NB4 (cell line): ENCODE measurements around the gene DLG2.

ENCODE experiments used
- DNase-seq: peaks from one replicate; pipeline ENCODE4 v3.0.0; 2010; ENCODE audit warnings: low read depth
- H3K4me3 ChIP-seq: one replicate; pipeline ENCODE4 v1.5.1; 2011; ENCODE audit warnings: mild to moderate bottlenecking, low read depth, low read length, moderate library complexity
- CTCF ChIP-seq: IDR thresholded peaks from one replicate; pipeline ENCODE4 v1.5.1; 2012; ENCODE audit warnings: low read depth, low read length
- MAX ChIP-seq: IDR thresholded peaks from 2 replicates; pipeline ENCODE4 v1.6.1; 2011; ENCODE audit warnings: low read depth, low read length
- MYC ChIP-seq: IDR thresholded peaks from 2 replicates; pipeline ENCODE4 v1.6.1; 2011; ENCODE audit warnings: low read depth, low read length
- POLR2A ChIP-seq: IDR thresholded peaks from 2 replicates; pipeline ENCODE4 v1.6.1; 2011; ENCODE audit warnings: mild to moderate bottlenecking; ENCODE audit not compliant: insufficient read length; ENCODE audit errors: extremely low read depth

Gene DLG2

GRCh38 chr11:83723999-83724398 lies 1903.1 kb downstream of the DLG2 start:
- peak overlapping the region; percentile 39 for H3K4me3 ChIP-seq
- peak; percentile 70 for DNase-seq
- TF ChIP-seq CTCF = peak; percentile 40
- TF ChIP-seq POLR2A = no peak

GRCh38 chr11:83722392-83723119 lies 1904.6 kb downstream of the DLG2 start:
- TF ChIP-seq MAX (no peak), POLR2A (no peak), MYC (no peak), CTCF (no peak)
- H3K4me3 ChIP-seq = no peak overlapping the region
- no peak for DNase-seq

- no peak for TF ChIP-seq MAX
- no peak for TF ChIP-seq POLR2A
- no peak for TF ChIP-seq CTCF
- no peak for TF ChIP-seq MYC
- DNase-seq = no peak
- H3K4me3 ChIP-seq = no peak overlapping the region
These were observed 1905.9 kb downstream of the DLG2 start for GRCh38 chr11:83721263-83721662.

- H3K4me3 ChIP-seq = no peak overlapping the region
- TF ChIP-seq CTCF (no peak), MYC (no peak), MAX (no peak), POLR2A (no peak)
- no peak for DNase-seq
These were observed 1906.5 kb downstream of the DLG2 start for GRCh38 chr11:83720675-83721074.

- no peak for TF ChIP-seq MYC
- no peak overlapping the region for H3K4me3 ChIP-seq
- peak; percentile 32 for DNase-seq
These were observed 1909.6 kb downstream of the DLG2 start for GRCh38 chr11:83717537-83717936.

- TF ChIP-seq MYC (no peak), POLR2A (no peak), CTCF (no peak), MAX (no peak)
- DNase-seq = no peak
These were observed 1911.1 kb downstream of the DLG2 start for GRCh38 chr11:83715927-83716535.

More at GRCh38 chr11:83715927-83716535, 1911.1 kb downstream of the DLG2 start:
- H3K4me3 ChIP-seq = no peak overlapping the region
